ENCODE results near the gene DRAXIN.

GRCh38 chr1:11722538-11722937 is 31.0 kb downstream of the DRAXIN start:
- TF ChIP-seq TCF12 (IDR thresholded peaks at IDR 0.05; ENCODE audit: low read depth) (no peak), RAD21 (IDR thresholded peaks at IDR 0.05; ENCODE audit: low read depth) (no peak), CREB1 (IDR thresholded peaks at IDR 0.05; ENCODE audit: low read depth) (no peak), TAF1 (IDR thresholded peaks at IDR 0.05; ENCODE audit: low read depth) (no peak), EP300 (IDR thresholded peaks at IDR 0.05; ENCODE audit: borderline replicate concordance) (no peak)
- TF ChIP-seq, protein P1, sequence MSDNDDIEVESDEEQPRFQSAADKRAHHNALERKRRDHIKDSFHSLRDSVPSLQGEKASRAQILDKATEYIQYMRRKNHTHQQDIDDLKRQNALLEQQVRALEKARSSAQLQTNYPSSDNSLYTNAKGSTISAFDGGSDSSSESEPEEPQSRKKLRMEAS (IDR thresholded peaks at IDR 0.05): no peak

Data from Ishikawa (cell line).